Measurements from ENCODE around the gene IRAK4. TPM values are rescaled to one million over a fixed set of nuclear protein-coding genes. Genes with fewer than 3 reads are reported as not detected.
A peak's percentile ranks its signal among the peaks of the same experiment; 100 is the strongest.

The IRAK4 gene
- polyA plus RNA-seq, 3 donors, result 17.3 to 44.6 (median 29.0) TPM

- peak overlapping the region in 1 of 2 donors; percentile 27 for H3K4me3 Mint-ChIP-seq
- Histone ChIP-seq H3K9me3 (replicated peaks in 1 of 2; ENCODE audit: control insufficient read depth in 1 of 2, insufficient read depth in 1 of 2, low read length in 2 of 2) (no peaks in the 10 kb centered on the region), H3K36me3 (replicated peaks in 1 of 2; ENCODE audit: control insufficient read depth in 1 of 2, insufficient read depth in 2 of 2, low read length in 2 of 2) (no peaks in the 10 kb centered on the region), H3K4me3 (replicated peaks in 1 of 3; ENCODE audit: low read depth in 2 of 3, low read length in 3 of 3) (no peak overlapping the region), H3K27me3 (ENCODE audit: control insufficient read depth in 2 of 2, insufficient read depth in 2 of 2, low read length in 2 of 2) (peaks cover 40 to 47% of the 10 kb centered on the region in 2 donors), H3K79me2 (ENCODE audit: insufficient read depth, low read length) (no peaks in the 10 kb centered on the region), H3K4me2 (replicated peaks; ENCODE audit: extremely low read depth, low read length, poor library complexity, severe bottlenecking) (no peak overlapping the region), H3K4me1 (ENCODE audit: control insufficient read depth in 1 of 2, insufficient read depth in 2 of 2, low read length in 2 of 2) (peaks cover 18 to 25% of the 10 kb centered on the region in 2 donors), H3K27ac (ENCODE audit: low read depth in 1 of 2, low read length in 2 of 2) (no peak overlapping the region), H3K9ac (ENCODE audit: insufficient read depth, low read length, poor library complexity, severe bottlenecking) (no peak overlapping the region), H2AFZ (ENCODE audit: insufficient read depth, low read depth, low read length, poor library complexity, severe bottlenecking) (no peak overlapping the region), H4K20me1 (ENCODE audit: insufficient read depth, low read length) (no peaks in the 10 kb centered on the region)
- DNase-seq, result peak in 1 of 3 donors; percentile 10
- TF ChIP-seq CTCF (IDR thresholded peaks at IDR 0.05), result no peak
- H3K36me3 Mint-ChIP-seq, result peaks cover 0 to under 1% of the 10 kb centered on the region in 2 donors
- no CpG with 5 or more reads among the region's 4 CpGs for WGBS (ENCODE audit: insufficient coverage)
- intact Hi-C loops (cut with micrococcal nuclease), result no loop called here
- peaks cover 27% of the 10 kb centered on the region for H3K4me1 Mint-ChIP-seq
- peaks cover 0 to 2% (median 0%) of the 10 kb centered on the region in 7 donors for H3K9me3 Mint-ChIP-seq
- peaks cover 50 to 72% (median 63%) of the 10 kb centered on the region in 3 donors for H3K27me3 Mint-ChIP-seq (ENCODE audit: low read depth in 3 of 3)
- H3K27ac Mint-ChIP-seq, result no peak overlapping the region
Observed at GRCh38 chr12:43832463-43833168, 73.9 kb downstream of the IRAK4 start.

- Histone ChIP-seq H3K4me3 (replicated peaks in 1 of 3; ENCODE audit: low read depth in 2 of 3, low read length in 3 of 3) (peak overlapping the region; percentile 31 to 75 (median 61)), H3K9me3 (replicated peaks in 1 of 2; ENCODE audit: control insufficient read depth in 1 of 2, insufficient read depth in 1 of 2, low read length in 2 of 2) (no peaks in the 10 kb centered on the region), H3K27me3 (ENCODE audit: control insufficient read depth in 2 of 2, insufficient read depth in 2 of 2, low read length in 2 of 2) (peaks cover 47 to 58% of the 10 kb centered on the region in 2 donors), H2AFZ (ENCODE audit: insufficient read depth, low read depth, low read length, poor library complexity, severe bottlenecking) (peak overlapping the region; percentile 82), H3K4me1 (ENCODE audit: control insufficient read depth in 1 of 2, insufficient read depth in 2 of 2, low read length in 2 of 2) (peaks cover 18 to 25% of the 10 kb centered on the region in 2 donors), H4K20me1 (ENCODE audit: insufficient read depth, low read length) (no peaks in the 10 kb centered on the region), H3K36me3 (replicated peaks in 1 of 2; ENCODE audit: control insufficient read depth in 1 of 2, insufficient read depth in 2 of 2, low read length in 2 of 2) (no peaks in the 10 kb centered on the region), H3K27ac (ENCODE audit: low read depth in 1 of 2, low read length in 2 of 2) (no peak overlapping the region), H3K4me2 (replicated peaks; ENCODE audit: extremely low read depth, low read length, poor library complexity, severe bottlenecking) (peak overlapping the region; percentile 78), H3K79me2 (ENCODE audit: insufficient read depth, low read length) (no peaks in the 10 kb centered on the region), H3K9ac (ENCODE audit: insufficient read depth, low read length, poor library complexity, severe bottlenecking) (peak overlapping the region; percentile 73)
- peak overlapping the region; percentile 83 to 91 for H3K4me3 Mint-ChIP-seq
- H3K36me3 Mint-ChIP-seq, result peaks cover 0 to 5% of the 10 kb centered on the region in 2 donors
- peaks cover 44 to 70% (median 65%) of the 10 kb centered on the region in 3 donors for H3K27me3 Mint-ChIP-seq (ENCODE audit: low read depth in 3 of 3)
- intact Hi-C loops (cut with micrococcal nuclease), result no loop called here
- H3K27ac Mint-ChIP-seq, result peak overlapping the region in 1 of 7 donors; percentile 60
- DNase-seq, result no peak
- H3K9me3 Mint-ChIP-seq, result peaks cover 0 to 2% (median 0%) of the 10 kb centered on the region in 7 donors
- 44% methylated on average over 6 of the region's 6 CpGs for WGBS (ENCODE audit: insufficient coverage)
- H3K4me1 Mint-ChIP-seq, result peaks cover 23% of the 10 kb centered on the region
- TF ChIP-seq CTCF (IDR thresholded peaks at IDR 0.05), result no peak
Observed at GRCh38 chr12:43835264-43835655, 76.5 kb downstream of the IRAK4 start.
